ENCODE data around the gene NFIA. TPM values are rescaled to one million over a fixed set of nuclear protein-coding genes. Genes with fewer than 3 reads are reported as not detected.

The NFIA gene
- total RNA-seq, 4 donors from 2014 or later, result 134 to 183 (median 148) TPM

GRCh38 chr1:61446531-61446991 lies 364.2 kb downstream of the NFIA start:
- Histone ChIP-seq H3K36me3 (no peaks in the 10 kb centered on the region), H3K27ac (replicated peaks in 1 of 4) (peak overlapping the region in 3 of 4 donors; percentile 25 to 80 (median 71)), H3K4me3 (no peak overlapping the region), H3K27me3 (no peaks in the 10 kb centered on the region), H3K4me1 (peaks cover 74 to 100% (median 92%) of the 10 kb centered on the region in 4 donors), H3K9me3 (no peaks in the 10 kb centered on the region)
- TF ChIP-seq POLR2AphosphoS5 (IDR thresholded peaks at IDR 0.05), result peak in 1 of 2 donors; percentile 16
- no peak for TF ChIP-seq POLR2A (IDR thresholded peaks at IDR 0.05; ENCODE audit: low read depth)
- intact Hi-C loops (cut with DNase I), result loop anchor here (5.0 kb wide), 1 partner anchor 104 kb away; no protein-coding TSS in a partner anchor
- peak; percentile 37 for DNase-seq (ENCODE audit: extremely low spot score)
- WGBS, result 85% methylated on average over 7 of the region's 7 CpGs

- Histone ChIP-seq H3K27me3 (no peaks in the 10 kb centered on the region), H3K9me3 (no peaks in the 10 kb centered on the region), H3K4me3 (no peak overlapping the region), H3K4me1 (peaks cover 77 to 100% (median 93%) of the 10 kb centered on the region in 4 donors), H3K27ac (replicated peaks in 1 of 4) (peak overlapping the region; percentile 64 to 80 (median 70)), H3K36me3 (no peaks in the 10 kb centered on the region)
- intact Hi-C loops (cut with DNase I), result loop anchor here (5.0 kb wide), 1 partner anchor 105 kb away; no protein-coding TSS in a partner anchor
- TF ChIP-seq EP300 (IDR thresholded peaks at IDR 0.05), result no peak
- TF ChIP-seq POLR2AphosphoS5 (IDR thresholded peaks at IDR 0.05), result no peak
- no peak for TF ChIP-seq CTCF (IDR thresholded peaks at IDR 0.05)
- TF ChIP-seq POLR2A (IDR thresholded peaks at IDR 0.05; ENCODE audit: low read depth), result no peak
- 91% methylated on average over 19 of the region's 19 CpGs for WGBS
- DNase-seq (ENCODE audit: extremely low spot score), result peak; percentile 90
Observed at GRCh38 chr1:61447106-61447967, 365.0 kb downstream of the NFIA start.

DNA sequence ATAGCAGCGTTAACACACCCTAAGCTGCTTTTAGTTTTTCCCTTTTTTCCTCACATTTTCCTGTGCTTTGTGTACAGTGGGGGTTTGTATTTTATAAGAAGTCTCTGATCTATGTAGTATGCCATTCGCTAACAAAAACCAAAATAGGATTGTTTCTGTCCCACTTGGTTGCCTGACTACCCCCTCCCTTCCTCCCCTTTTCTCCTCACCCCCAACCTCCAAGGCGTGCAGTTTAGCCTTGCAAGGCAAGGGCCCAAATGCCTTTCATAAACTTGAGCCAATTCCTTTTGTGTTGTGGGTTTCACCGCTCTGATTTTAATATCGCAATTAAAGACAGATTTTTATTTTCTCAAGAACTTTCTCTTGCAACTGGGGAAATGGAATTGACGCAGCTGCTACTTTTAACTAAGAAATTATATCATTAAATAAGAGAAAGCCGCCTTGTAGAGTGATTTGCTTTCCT lies 365.6 kb downstream of the NFIA start:
- H3K4me1 ChIP-seq, result peaks cover 78 to 100% (median 93%) of the 10 kb centered on the region in 4 donors
- H3K9me3 ChIP-seq, result no peaks in the 10 kb centered on the region
- intact Hi-C loops (cut with DNase I), result loop anchor here (5.0 kb wide), 1 partner anchor 106 kb away; no protein-coding TSS in a partner anchor
- no peak for TF ChIP-seq POLR2AphosphoS5 (IDR thresholded peaks at IDR 0.05)
- no peak for TF ChIP-seq EP300 (IDR thresholded peaks at IDR 0.05)
- no peak for TF ChIP-seq POLR2A (IDR thresholded peaks at IDR 0.05; ENCODE audit: low read depth)
- TF ChIP-seq CTCF (IDR thresholded peaks at IDR 0.05), result no peak
- H3K27me3 ChIP-seq, result no peaks in the 10 kb centered on the region
- H3K4me3 ChIP-seq, result no peak overlapping the region
- WGBS, result 85% methylated on average over 7 of the region's 7 CpGs
- no peak for DNase-seq (ENCODE audit: extremely low spot score)
- H3K36me3 ChIP-seq, result no peaks in the 10 kb centered on the region
- H3K27ac ChIP-seq (replicated peaks in 1 of 4), result peak overlapping the region; percentile 64 to 80 (median 70)

DNA sequence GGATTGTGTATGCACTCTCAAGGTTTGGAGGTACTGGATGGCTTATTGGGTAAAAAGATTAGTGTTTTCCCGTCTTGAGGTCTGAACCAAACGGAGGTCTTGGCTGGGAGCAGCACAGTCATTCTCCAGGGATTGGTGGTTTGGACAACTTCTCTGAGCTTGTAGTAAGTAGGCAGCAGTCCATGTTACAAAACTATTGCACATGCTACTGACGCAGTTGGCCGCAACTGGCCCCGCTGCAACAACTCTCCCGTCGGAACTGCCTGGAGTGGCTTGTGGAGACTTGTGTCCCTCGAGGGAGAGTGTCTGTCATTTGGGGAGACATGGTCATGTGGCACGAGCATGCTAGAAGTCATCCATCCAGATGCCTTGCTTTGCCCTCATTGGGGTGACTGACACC lies 366.6 kb downstream of the NFIA start:
- intact Hi-C loops (cut with DNase I), result loop anchor here (5.0 kb wide), 1 partner anchor 107 kb away; no protein-coding TSS in a partner anchor
- Histone ChIP-seq H3K27ac (replicated peaks in 1 of 4) (peak overlapping the region; percentile 70 to 80 (median 72)), H3K27me3 (no peaks in the 10 kb centered on the region), H3K4me1 (peaks cover 77 to 99% (median 93%) of the 10 kb centered on the region in 4 donors), H3K4me3 (no peak overlapping the region), H3K36me3 (no peaks in the 10 kb centered on the region), H3K9me3 (no peaks in the 10 kb centered on the region)
- peak; percentile 64 to 76 for TF ChIP-seq POLR2AphosphoS5 (IDR thresholded peaks at IDR 0.05)
- no peak for TF ChIP-seq CTCF (IDR thresholded peaks at IDR 0.05)
- no peak for TF ChIP-seq POLR2A (IDR thresholded peaks at IDR 0.05; ENCODE audit: low read depth)
- TF ChIP-seq EP300 (IDR thresholded peaks at IDR 0.05), result no peak
- no peak for DNase-seq (ENCODE audit: extremely low spot score)
- WGBS, result 69% methylated on average over 8 of the region's 9 CpGs

DNA sequence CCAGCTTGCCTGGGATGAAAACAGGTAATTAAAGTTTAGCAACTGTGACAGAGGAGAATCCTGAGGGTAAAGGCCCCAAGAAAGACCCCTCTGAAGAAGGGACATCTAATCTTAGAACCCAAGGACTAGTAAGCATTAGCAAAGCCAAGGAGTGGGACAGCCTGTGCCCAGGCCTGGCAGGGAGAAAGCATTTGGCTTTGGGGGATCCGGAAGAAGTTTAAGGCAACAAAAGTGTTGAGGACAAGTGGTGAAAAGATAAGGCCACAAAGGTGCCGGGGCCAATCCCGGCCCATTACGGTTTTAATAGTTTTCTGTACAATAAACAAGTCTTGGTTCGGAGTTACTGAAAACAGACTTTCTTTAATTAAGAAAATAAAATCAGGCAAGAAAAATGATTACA lies 367.0 kb downstream of the NFIA start:
- DNase-seq (ENCODE audit: extremely low spot score), result no peak
- H3K36me3 ChIP-seq, result no peaks in the 10 kb centered on the region
- no peaks in the 10 kb centered on the region for H3K27me3 ChIP-seq
- no peaks in the 10 kb centered on the region for H3K9me3 ChIP-seq
- TF ChIP-seq POLR2A (IDR thresholded peaks at IDR 0.05; ENCODE audit: low read depth) (no peak), EP300 (IDR thresholded peaks at IDR 0.05) (no peak), CTCF (IDR thresholded peaks at IDR 0.05) (no peak), POLR2AphosphoS5 (IDR thresholded peaks at IDR 0.05) (no peak)
- no peak overlapping the region for H3K4me3 ChIP-seq
- peaks cover 78 to 99% (median 93%) of the 10 kb centered on the region in 4 donors for H3K4me1 ChIP-seq
- H3K27ac ChIP-seq (replicated peaks in 1 of 4), result peak overlapping the region; percentile 70 to 80 (median 72)
- 88% methylated on average over 5 of the region's 5 CpGs for WGBS
- intact Hi-C loops (cut with DNase I), result loop anchor here (5.0 kb wide), 1 partner anchor 107 kb away; no protein-coding TSS in a partner anchor

Data from esophagus muscularis mucosa (tissue), 4 donors.